Breast epithelium (tissue), 4 donors: Measurements from ENCODE around the gene FLT4. TPM values are rescaled to one million over a fixed set of nuclear protein-coding genes. Genes with fewer than 3 reads are reported as not detected.

Experiments used
- DNase-seq, 2 donors: peaks; one replicate each; pipeline ENCODE4 v3.0.0-alpha.2; 2019; ENCODE audit warnings: low spot score in 2 of 2
- H3K27ac ChIP-seq, 2 donors: fragments of 200-600 bp; sonication (generic) in 1 of 2; one replicate each; pipeline ENCODE4 v1.5.1; 2016 to 2019; ENCODE audit warnings: mild to moderate bottlenecking in 1 of 2
- H3K27me3 ChIP-seq, 2 donors: fragments of 200-600 bp; sonication (generic) in 1 of 2; one replicate each; pipeline versions ENCODE4 v1.5.1 to v1.6.0; 2017 to 2019; ENCODE audit warnings: control low read depth in 1 of 2, mild to moderate bottlenecking in 1 of 2
- H3K36me3 ChIP-seq: fragments of 200-600 bp; one replicate; pipeline ENCODE4 v1.5.1; 2019
- H3K4me1 ChIP-seq, 2 donors: fragments of 200-600 bp; sonication (generic); one replicate each; pipeline ENCODE4 v1.5.1; 2016 to 2019; ENCODE audit warnings: control low read depth in 1 of 2
- H3K4me3 ChIP-seq, 3 donors: fragments of 200-600 bp; sonication (generic); 1 replicate in 2 of 3; 2 replicates in 1 of 3; pipeline ENCODE4 v1.5.1; 2016 to 2019; ENCODE audit warnings: mild to moderate bottlenecking in 3 of 3, moderate library complexity in 2 of 3
- H3K9me3 ChIP-seq, 2 donors: fragments of 200-600 bp; sonication (generic) in 1 of 2; one replicate each; pipeline ENCODE4 v1.5.1; 2016 to 2019; ENCODE audit warnings: control low read depth in 1 of 2
- POLR2A ChIP-seq: fragments of 450-650 bp; IDR thresholded peaks from one replicate; pipeline ENCODE4 v1.6.1; 2016; ENCODE audit warnings: antibody characterized with exemption, mild to moderate bottlenecking, moderate library complexity
- POLR2AphosphoS5 ChIP-seq, 3 donors: sonication (generic); formaldehyde crosslinking; IDR thresholded peaks; one replicate each; pipeline ENCODE4 v1.6.1; 2017; ENCODE audit warnings: antibody characterized with exemption in 3 of 3
- intact Hi-C: fragments of 100-400 bp; cut with DNase I; formaldehyde crosslinking; loops from one replicate; pipeline ENCODE4 v1.15.1; 2023; ENCODE audit warnings: low total_unique reads
- total RNA-seq, 3 donors: library from RNA; depleted of rRNA; stranded (reverse); fragments of >200 nt; gene quantifications; one replicate each; pipeline ENCODE4 v1.1.0, GENCODE V29; 2016
- TF ChIP-seq, protein P1 (sequence below), 3 donors: fragments of 450-650 bp; IDR thresholded peaks; one replicate each; pipeline ENCODE4 v1.5.1; 2016 to 2017; ENCODE audit warnings: antibody characterized with exemption in 3 of 3, mild to moderate bottlenecking in 3 of 3, moderate library complexity in 3 of 3

The FLT4 gene
- total RNA-seq, 3 donors from 2014 or later, result 4.3 to 35.7 (median 7.9) TPM

DNA sequence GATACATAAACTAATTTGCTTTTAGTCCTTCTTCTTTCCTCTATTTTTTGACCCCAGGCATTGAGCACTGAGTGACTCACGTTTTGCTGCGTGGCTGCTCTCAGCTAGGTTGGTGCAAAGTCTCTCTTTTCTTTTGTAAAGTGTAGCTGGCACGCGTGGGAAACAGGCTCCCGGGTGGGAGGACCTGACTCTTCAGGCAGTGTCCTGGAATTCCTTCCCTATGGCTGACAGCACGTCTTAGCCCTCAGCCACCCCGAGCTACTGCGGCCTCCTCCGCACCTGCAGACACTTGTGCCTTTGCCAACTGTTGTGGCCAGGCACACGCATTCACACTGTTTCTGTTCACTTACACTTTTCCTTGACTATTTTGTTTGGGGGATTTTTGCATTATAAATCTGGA lies 57.2 kb downstream of the FLT4 start:
- intact Hi-C loops, result no loop called here
- Histone ChIP-seq H3K4me3 (no peak overlapping the region), H3K27me3 (peaks cover 0 to 20% of the 10 kb centered on the region in 2 donors), H3K9me3 (no peaks in the 10 kb centered on the region), H3K4me1 (peaks cover 0 to 7% of the 10 kb centered on the region in 2 donors), H3K27ac (no peak overlapping the region), H3K36me3 (no peaks in the 10 kb centered on the region)
- TF ChIP-seq POLR2A (no peak), POLR2AphosphoS5 (IDR thresholded peaks at IDR 0.05) (no peak)
- TF ChIP-seq, protein P1, sequence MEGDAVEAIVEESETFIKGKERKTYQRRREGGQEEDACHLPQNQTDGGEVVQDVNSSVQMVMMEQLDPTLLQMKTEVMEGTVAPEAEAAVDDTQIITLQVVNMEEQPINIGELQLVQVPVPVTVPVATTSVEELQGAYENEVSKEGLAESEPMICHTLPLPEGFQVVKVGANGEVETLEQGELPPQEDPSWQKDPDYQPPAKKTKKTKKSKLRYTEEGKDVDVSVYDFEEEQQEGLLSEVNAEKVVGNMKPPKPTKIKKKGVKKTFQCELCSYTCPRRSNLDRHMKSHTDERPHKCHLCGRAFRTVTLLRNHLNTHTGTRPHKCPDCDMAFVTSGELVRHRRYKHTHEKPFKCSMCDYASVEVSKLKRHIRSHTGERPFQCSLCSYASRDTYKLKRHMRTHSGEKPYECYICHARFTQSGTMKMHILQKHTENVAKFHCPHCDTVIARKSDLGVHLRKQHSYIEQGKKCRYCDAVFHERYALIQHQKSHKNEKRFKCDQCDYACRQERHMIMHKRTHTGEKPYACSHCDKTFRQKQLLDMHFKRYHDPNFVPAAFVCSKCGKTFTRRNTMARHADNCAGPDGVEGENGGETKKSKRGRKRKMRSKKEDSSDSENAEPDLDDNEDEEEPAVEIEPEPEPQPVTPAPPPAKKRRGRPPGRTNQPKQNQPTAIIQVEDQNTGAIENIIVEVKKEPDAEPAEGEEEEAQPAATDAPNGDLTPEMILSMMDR (IDR thresholded peaks at IDR 0.05), result no peak
- no peak for DNase-seq

DNA sequence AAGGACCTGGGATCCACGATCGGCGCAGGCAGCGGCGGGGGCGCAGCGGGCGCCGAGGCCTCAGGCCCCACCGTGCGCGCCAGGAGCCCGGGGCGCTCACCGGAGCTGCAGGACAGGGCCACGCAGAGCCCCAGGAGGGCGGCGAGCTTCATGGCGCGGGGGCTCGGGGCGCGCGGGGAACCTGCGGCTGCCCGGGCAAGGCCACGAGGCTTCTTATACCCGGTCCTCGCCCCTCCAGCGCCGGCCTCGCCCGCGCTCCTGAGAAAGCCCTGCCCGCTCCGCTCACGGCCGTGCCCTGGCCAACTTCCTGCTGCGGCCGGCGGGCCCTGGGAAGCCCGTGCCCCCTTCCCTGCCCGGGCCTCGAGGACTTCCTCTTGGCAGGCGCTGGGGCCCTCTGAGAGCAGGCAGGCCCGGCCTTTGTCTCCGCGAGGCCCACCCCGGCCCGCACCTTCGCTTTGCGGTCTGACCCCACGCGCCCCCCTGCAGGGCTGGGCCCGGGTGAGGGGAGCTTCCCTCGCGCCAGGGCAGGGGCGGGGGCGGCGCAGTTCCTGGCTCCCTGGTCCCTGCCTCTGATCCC lies 58.0 kb downstream of the FLT4 start, which contains the start of gene SCGB3A1:
Gene SCGB3A1, minus strand, starts transcription at position 189 of the 577 bp plus-strand sequence. Its CDS starts 37 bp downstream, at position 152.
- Histone ChIP-seq H3K4me3 (peak within 1 kb of the TSS in 2 of 3 donors; percentile 43 to 64), H3K27me3 (peaks cover 0 to 20% of the 10 kb centered on the region in 2 donors), H3K36me3 (no peaks in the 10 kb centered on the region), H3K9me3 (no peaks in the 10 kb centered on the region), H3K27ac (peak within 1 kb of the TSS in 1 of 2 donors; percentile 38), H3K4me1 (peaks cover 0 to 7% of the 10 kb centered on the region in 2 donors)
- DNase-seq, result no peak
- TF ChIP-seq, protein P1 (IDR thresholded peaks at IDR 0.05), result no peak
- TF ChIP-seq POLR2AphosphoS5 (IDR thresholded peaks at IDR 0.05), result no peak
- intact Hi-C loops, result no loop called here

DNA sequence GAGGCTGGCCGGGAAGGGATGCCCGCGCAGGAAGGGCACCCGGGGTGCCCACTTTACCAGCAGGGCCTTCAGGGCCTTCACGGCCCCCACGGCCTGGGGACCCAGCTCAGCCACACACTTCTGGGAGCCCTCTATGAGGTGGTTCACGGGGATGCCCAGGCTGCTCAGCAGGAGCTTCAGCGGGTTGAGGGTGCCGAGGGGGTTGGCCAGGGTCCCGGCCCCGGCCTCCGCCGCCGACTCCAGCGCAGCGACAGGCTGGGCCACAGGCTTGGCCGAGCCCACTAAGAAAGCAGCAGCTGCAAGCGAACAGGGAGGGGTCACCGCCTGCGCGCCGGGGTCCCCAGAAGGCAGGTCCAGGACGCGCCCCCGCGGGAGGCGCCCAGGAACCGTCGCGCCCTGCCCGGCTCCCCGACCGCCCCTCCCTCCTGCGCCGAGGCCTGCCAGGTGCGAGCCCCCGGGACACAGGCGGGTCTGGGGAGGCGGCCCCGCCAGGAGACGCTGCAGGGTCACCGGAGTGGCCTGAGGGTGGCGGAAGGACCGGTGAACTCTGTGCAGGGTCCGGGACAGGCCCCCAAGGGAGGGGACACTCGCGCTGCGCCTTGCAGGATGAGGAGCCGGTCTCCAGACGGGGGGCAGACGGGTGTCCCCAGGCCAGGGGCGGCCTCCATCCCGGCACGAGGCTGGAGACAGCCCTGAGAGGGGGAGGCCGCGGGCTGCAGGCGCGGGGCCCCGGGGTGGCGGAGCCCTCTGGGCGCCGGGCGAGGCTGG lies 58.7 kb downstream of the FLT4 start:
- peaks cover 0 to 20% of the 10 kb centered on the region in 2 donors for H3K27me3 ChIP-seq
- H3K4me1 ChIP-seq, result peaks cover 0 to 7% of the 10 kb centered on the region in 2 donors
- peak overlapping the region in 1 of 2 donors; percentile 38 for H3K27ac ChIP-seq
- H3K36me3 ChIP-seq, result no peaks in the 10 kb centered on the region
- intact Hi-C loops, result no loop called here
- no peaks in the 10 kb centered on the region for H3K9me3 ChIP-seq
- peak overlapping the region in 2 of 3 donors; percentile 43 to 64 for H3K4me3 ChIP-seq
- no peak for TF ChIP-seq POLR2AphosphoS5 (IDR thresholded peaks at IDR 0.05)
- TF ChIP-seq POLR2A, result no peak
- TF ChIP-seq, protein P1 (IDR thresholded peaks at IDR 0.05), result no peak
- DNase-seq, result peak in 1 of 2 donors; percentile 33

DNA sequence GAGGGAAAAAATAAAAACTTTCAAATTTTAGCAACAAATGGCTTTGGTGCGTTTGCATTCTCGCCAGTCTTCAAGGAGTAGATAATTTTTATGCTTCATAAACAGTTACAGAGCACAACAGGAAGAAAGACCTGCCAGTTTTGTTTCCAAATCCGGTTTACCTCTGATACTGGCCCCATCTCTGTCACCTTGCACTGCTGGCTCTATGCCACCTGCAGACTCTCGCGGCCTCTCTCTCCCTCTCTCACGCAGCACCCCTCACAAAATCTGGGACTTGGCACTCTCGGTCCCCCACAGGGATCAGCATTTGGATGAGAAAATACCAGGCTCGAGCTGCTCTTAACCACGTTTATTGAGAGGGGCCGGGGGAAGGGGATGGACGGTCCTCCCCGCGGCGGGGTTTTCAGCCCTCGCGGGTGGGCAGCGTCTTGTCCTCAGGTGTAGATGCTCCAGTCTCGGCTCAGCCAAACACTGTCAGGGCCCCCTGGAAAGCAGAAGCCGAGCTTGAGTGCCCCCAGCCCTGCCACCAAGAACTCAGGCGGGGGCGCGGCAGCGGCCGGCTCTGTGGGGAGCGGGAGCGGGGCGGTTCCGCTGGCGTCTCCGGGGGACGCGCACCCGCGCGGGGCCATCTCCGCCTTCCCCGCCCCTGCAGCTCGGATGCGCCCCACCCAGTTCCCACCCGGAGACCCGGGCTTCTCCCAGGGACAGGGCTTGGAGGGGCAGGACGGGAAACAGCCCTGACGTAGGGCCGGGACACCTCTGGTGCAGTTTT lies 59.4 kb downstream of the FLT4 start:
- TF ChIP-seq POLR2AphosphoS5 (IDR thresholded peaks at IDR 0.05) (no peak), POLR2A (no peak)
- TF ChIP-seq, protein P1 (IDR thresholded peaks at IDR 0.05), result no peak
- no peaks in the 10 kb centered on the region for H3K36me3 ChIP-seq
- H3K27me3 ChIP-seq, result peaks cover 0 to 20% of the 10 kb centered on the region in 2 donors
- no peaks in the 10 kb centered on the region for H3K9me3 ChIP-seq
- intact Hi-C loops, result no loop called here
- peak overlapping the region in 2 of 3 donors; percentile 43 to 64 for H3K4me3 ChIP-seq
- H3K4me1 ChIP-seq, result peaks cover 0 to 7% of the 10 kb centered on the region in 2 donors
- peak in 1 of 2 donors; percentile 48 for DNase-seq
- no peak overlapping the region for H3K27ac ChIP-seq
